Activated naive CD4-positive, alpha-beta T cell (primary cell): ENCODE results near the gene WSCD1.

ENCODE experiments used
- DNase-seq, 4 experiments: peaks; one replicate each; lab custom pipeline; 2025; lab: John Stamatoyannopoulos, UW

Gene WSCD1

GRCh38 chr17:6086603-6087400, 16.6 kb downstream of the WSCD1 start:
- DNase-seq, result no peak

- DNase-seq, result no peak
Observed at GRCh38 chr17:6088141-6088540, 18.0 kb downstream of the WSCD1 start.

- no peak for DNase-seq
Observed at GRCh38 chr17:6090253-6090652, 20.1 kb downstream of the WSCD1 start.

- DNase-seq, result no peak
Observed at GRCh38 chr17:6092182-6092902, 22.2 kb downstream of the WSCD1 start.

- DNase-seq, result no peak
Observed at GRCh38 chr17:6092903-6093468, 22.8 kb downstream of the WSCD1 start.

- no peak for DNase-seq
Observed at GRCh38 chr17:6094453-6094852, 24.3 kb downstream of the WSCD1 start.

GRCh38 chr17:6094926-6095325, 24.7 kb downstream of the WSCD1 start:
- no peak for DNase-seq

GRCh38 chr17:6095501-6095900, 25.3 kb downstream of the WSCD1 start:
- no peak for DNase-seq

- no peak for DNase-seq
Observed at GRCh38 chr17:6096201-6097004, 26.2 kb downstream of the WSCD1 start.

GRCh38 chr17:6097005-6097279, 26.8 kb downstream of the WSCD1 start:
- no peak for DNase-seq

- DNase-seq, result no peak
Observed at GRCh38 chr17:6098050-6098822, 28.1 kb downstream of the WSCD1 start.

- DNase-seq, result no peak
Observed at GRCh38 chr17:6098823-6099180, 28.6 kb downstream of the WSCD1 start.

GRCh38 chr17:6099492-6099891, 29.3 kb downstream of the WSCD1 start:
- no peak for DNase-seq

- DNase-seq, result no peak
Observed at GRCh38 chr17:6100146-6100545, 30.0 kb downstream of the WSCD1 start.

GRCh38 chr17:6100891-6101500, 30.8 kb downstream of the WSCD1 start:
- no peak for DNase-seq

GRCh38 chr17:6101706-6102105, 31.5 kb downstream of the WSCD1 start:
- no peak for DNase-seq

- DNase-seq, result no peak
Observed at GRCh38 chr17:6102615-6103014, 32.4 kb downstream of the WSCD1 start.

- DNase-seq, result no peak
Observed at GRCh38 chr17:6104956-6105648, 34.9 kb downstream of the WSCD1 start.

GRCh38 chr17:6105649-6106007, 35.4 kb downstream of the WSCD1 start:
- DNase-seq, result no peak

- DNase-seq, result no peak
Observed at GRCh38 chr17:6106212-6106611, 36.0 kb downstream of the WSCD1 start.

GRCh38 chr17:6107791-6108190, 37.6 kb downstream of the WSCD1 start:
- no peak for DNase-seq
